Measurements from ENCODE around the gene ZFYVE28.

The ZFYVE28 gene

DNA sequence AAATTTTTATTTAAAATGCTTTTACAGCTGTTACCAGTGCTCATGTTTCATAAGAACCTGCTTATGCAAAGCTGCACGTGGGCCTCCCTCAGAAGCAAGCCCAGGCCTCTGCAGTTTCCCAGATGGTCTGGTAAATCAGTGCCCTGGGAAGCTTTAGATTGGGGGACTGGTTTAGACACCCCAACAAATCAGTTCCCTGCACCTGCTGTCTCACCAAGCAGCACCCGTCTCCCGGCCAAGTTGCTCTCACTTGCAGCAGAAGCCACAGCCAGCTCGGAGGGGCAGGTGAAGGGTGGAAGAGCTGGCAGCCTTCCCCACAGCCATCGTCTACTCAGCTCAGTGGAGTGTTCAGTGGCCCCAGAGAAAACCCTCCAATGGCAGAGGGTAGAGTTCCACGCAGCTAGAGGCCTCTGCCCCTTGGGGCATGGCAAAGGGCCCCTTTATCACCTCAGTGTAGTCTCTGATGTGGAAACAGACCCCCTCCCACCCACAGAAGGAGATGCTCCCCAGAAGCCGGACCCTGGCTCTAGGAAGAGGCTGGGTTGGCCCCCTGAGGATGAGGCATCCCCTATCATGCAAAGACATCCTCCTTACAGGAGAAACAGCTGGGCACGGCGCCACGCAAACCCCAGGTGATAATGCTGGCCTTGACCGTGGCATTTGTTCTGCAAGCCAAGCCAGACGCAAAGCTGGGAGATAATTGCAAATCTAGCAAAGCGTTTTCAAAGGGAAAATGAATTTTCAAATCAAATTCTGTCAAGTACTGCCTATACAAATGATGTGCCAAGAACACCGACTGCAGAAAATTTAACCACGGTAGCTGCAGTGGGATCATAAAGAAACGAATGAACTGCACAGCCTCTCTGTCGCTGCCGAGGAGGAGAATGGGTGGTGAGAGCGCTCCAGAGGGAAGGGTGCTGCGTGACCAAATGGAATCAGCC lies 51.9 kb downstream of the ZFYVE28 start:
- peak; percentile 18 for DNase-seq

DNA sequence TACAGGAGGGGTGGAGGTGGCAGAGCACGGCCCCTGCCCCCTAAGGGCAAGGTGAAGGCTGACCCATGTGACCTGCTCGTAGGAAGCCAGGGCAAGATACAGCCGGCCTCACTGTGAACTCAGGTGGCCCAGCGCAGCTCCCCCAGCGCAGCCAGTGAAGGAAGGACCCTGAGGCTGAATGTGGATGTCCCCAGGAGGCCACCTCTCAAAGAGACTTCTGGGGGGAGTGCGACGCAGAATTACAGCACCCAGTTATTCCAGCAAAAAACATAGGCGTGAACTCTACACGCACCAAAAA lies 52.6 kb downstream of the ZFYVE28 start:
- no peak for DNase-seq

DNA sequence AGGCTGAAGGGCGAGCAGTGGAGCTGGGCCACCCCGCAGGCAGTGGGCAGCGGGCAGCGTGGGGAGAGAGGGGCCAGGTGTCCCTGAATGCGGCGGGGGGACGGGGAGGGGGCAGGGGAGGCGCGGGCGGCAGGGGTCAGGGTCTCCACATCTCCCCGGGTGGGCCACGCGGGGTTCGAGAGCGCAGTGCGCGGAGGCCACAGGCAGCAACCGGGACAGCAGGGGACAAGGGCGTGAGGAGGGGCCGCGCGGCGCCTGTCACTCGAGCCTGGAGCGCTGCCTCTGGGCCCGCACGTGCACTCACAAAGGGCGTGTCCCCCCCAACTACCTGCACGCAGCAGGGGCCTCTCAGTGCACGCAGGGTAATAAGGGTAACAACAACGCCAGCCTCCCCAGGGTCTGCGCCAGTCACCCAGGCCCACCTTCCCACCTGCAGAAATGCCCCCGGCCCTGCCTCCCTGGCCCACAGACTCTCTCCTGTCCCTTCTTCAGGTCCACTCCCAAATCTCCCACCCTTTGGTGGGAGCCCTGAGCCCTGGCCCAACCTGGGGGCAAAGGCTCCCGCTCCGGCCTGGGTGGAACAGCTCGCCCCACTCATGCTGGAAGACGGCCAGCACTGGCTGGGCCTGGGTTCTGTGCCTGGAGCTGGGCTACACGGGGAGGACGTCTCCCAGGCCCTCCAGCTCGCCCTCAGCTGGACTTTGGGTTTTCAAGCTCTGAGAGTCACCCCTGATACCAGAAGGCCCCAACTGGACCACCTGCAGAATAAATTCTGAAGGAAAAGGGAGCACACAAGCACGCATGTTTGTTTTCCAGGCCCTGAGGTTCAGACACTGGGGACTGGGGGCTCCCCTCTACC lies 53.2 kb downstream of the ZFYVE28 start:
- no peak for DNase-seq

DNA sequence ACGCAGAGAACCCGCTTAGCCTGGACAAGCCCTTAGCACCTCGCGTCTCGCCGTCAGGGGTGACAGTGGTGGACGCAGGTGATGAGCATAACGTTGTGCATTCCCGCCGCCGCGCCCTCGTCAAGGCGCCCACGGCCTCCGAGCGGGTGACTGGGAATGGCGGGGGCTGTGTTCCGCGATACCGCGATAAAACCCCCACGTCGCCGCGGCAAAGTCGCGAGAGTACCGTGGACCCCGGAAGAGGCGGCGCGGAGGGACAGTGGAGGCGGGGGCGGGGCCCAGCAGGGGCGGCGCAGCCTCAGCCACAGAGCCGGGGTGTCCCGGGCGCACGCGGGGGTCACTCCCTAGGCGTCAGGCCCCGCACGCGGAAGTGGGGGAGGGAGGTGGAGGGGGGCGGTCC lies 53.8 kb downstream of the ZFYVE28 start:
- no peak for DNase-seq

DNA sequence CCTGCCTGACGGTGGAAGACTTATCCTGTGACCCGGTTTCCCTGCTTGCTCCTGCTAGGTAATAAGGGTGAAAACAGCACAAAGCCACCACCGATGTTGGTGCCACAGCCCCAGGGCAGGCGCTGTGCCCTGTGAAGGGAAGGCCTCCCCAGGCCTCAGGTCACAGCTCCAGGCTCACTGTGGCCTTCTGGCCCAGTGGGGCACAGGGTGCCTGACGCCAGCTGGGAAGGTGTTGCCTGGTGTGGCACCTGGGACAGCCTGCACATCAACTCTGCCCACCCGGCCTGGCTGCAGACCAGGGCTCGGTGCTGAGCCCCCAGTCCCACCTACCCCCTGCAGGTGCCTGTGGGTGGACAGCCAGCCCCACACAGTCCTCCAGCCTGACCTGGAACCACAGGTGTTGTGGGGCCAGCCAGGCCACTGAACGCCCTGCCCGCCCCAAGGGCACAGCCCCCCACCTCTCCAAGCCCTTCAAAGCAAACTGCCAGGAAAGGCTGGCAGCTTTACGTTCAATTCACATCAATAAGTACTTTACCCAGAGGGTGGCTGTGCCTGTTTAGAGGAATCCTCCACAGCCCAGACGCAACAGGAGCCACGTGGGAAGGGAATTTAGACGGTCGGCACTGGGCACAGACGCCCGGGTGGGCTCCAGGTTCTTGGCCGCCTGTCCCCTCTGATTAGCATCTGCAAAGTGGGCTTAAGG lies 54.3 kb downstream of the ZFYVE28 start:
- DNase-seq = no peak

DNA sequence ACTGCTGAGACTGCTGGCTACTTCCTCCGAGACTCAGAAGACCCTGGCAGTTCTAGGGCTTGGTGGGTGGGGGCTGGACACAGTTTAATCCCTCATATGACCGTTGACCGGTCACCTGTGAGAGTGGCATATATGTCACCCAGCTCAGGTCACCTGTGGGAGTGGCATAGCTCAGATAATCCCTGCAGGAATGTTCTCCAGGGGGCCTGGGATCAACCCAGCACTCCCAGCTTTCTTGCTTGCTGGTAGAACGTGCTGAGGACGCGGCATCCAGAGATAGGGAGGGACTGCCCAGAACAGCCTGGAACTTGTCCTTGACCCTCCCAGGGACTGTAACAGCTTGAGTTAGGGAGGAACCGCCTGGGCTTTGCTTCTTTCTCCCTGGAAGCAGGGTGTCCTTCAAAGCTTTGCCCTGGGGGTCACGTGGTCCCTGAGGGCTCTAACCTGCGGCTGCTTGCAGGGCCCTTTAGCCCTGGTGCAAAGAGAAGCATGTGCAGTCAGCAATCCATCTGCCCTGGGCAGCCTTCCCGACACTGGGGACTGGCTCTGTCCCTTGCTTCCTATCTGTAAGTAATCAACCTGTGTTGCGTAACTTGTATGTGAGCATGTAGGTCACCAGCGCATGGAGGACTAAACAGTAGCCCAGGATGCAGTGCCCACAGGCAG lies 55.3 kb downstream of the ZFYVE28 start:
- no peak for DNase-seq

DNA sequence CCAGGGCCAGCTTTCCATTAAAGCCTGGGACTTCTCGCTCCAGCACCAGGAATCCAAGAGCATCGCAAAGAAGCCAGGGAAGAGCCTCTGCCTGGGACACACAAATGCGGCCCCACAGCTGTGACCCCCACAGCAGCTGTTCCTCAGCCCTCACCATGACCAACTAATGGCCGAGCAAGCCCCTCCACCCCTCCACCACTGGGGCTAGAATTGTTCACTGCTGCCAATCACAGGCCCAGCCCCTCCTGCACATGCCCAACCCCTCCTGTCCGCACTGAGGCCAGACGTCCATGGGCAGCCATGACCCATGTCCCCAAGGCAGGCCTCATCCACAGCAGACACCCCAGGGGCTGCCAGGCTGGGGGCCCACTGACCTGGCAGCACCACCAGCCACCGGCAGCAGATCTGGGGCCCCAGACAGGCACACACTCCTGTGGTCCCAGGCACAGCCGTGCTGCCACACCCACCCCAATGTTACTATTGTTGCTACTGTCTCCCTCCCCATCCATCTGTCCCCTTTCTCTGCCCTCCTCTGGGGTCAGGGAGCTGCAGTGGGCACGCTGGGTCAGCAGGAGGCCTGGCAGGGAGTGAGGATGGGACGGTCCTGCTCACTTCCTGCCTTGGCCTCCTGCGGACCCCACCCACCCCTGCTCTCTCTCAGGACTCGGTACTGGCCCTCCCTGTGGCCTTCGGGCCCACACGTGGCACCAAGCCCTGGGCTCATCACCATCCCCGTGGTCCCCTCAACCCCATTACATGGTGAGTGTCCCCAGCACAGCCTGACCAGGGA lies 56.0 kb downstream of the ZFYVE28 start:
- no peak for DNase-seq

DNA sequence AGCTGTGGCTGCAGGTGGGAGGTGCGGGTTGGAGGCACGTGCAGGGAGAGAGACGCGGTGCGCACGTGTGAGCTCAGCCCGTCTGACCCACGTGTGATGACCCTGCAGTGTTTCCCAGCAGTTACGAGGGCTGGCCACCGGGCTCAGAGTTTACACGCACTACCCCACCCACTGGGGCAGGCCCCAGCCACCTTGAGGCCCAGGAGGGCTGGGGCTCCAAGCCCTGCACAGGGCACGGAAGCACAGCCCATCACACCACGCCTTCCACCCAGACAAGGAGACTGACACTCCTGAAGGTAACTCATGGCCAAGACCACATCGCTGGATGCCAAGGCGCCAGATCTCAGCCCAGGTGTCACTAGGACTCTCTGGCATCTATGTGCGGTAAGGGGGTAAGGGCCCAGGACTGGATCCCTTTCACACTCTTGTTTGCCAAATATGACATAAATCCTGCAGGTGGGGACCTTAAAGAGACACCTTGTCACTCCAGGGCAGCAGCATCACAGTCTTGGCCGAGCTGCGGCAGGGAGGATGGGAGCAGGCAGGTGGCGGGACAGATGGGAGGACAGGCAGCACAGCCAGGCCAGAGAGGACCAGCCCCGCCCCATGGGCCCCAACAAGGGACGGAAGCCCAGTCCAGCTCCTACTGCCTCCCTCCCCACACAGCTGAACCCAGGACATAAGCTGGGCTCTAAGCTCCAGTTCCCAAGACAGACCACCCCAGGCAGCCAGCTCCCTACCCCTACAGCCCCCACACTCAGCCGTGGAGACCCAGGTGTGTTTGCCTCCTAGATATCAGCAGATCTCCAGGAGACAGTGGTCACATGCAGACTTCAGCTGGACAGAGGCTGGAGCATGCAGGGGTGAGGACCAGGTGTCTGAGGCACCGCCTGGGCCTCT lies 56.8 kb downstream of the ZFYVE28 start:
- DNase-seq = no peak

DNA sequence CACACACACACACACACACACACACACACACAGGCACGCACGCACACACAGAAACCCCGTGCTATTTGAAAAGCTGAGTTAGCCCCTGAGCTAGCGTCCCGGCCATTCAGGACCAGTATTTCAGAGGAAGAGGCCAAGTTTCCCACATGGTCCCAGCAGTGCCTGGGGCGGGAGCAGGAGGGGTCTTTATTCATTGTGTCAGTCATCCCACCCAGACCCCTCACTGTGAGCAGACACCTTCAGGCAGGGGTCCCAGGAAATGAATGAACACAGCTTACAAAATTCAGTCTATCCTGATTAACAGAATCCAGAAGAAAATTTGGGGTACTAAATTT lies 58.1 kb downstream of the ZFYVE28 start:
- no peak for DNase-seq

DNA sequence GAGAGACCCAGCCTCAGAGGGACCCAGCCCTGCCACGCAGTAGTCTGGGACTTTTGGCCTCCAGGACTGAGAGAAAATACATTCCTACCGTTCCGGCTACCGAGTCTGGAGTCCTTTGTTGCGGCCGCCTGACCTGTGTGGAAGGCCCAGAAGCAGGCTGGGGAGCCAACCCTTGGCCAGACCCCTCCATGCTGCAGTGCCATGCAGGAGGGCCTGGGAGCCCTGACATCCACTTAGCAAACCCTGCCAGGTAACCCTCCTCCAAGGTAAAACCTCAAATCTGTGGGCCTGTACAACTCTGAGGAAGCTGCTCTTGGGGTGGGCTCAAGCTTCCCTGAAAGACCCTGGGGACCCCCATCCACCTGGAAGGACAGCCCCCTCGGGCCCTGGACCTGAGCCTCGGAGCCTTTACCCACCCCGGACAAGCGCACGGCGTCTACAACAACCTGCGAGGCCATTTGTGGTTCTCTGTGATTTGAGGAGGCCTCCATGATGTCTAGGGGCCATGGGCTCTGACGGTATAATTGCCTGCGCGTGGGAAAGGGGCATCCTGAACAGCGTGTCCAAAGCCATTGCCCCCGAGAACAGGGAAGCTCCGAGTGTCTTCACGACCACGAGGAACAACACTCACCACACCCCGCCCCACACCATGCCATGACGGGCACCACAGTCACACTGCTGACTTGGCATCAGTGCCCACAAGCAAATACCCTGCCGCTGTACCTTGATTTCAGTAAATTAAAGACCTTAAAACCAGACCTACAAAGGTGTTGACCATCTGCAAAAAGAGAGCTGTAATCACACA lies 58.7 kb downstream of the ZFYVE28 start:
- DNase-seq = no peak

DNA sequence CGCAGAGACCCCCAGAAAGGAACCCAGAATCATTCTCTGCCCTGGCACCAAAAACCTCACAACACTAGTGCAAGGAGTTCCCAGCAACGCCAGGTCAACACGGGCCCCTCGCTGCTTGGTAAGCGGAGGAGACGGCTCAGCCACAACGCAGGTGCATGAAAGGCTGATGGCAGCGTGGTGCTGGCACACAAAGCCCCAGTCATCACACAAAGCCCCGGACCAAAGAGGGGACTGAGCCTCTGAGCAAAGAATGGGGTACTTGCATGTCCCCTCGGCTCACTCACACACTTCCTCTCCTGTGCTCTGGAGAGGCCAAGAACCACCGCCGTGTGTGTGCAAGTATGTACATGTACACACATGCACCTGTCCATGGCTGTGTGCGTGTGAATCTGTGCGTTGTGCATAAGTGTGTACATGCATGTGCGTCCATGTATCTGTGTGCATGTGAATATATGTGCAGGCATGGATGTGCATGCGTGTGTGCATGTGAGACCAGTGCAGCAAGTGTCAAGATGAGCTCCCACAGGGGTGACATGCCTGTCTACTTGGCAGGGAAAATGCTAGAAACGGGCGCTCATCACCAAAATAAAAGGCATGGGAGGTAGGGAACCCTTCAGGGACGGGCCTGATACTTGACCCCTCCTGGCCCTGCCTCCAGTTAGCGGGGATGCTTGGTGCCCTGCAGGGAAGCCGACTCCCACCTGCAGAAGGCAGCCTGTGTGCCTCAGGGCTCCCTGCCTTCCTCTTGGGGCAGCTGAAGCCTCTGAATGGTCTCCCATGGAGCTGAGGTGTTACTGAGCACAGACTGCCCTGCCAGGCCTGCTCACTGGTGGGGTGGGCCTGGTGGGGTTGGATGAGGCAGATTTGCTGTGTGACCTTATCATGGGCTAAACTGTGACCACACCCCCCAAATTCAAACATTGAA lies 60.4 kb downstream of the ZFYVE28 start:
- DNase-seq = no peak

DNA sequence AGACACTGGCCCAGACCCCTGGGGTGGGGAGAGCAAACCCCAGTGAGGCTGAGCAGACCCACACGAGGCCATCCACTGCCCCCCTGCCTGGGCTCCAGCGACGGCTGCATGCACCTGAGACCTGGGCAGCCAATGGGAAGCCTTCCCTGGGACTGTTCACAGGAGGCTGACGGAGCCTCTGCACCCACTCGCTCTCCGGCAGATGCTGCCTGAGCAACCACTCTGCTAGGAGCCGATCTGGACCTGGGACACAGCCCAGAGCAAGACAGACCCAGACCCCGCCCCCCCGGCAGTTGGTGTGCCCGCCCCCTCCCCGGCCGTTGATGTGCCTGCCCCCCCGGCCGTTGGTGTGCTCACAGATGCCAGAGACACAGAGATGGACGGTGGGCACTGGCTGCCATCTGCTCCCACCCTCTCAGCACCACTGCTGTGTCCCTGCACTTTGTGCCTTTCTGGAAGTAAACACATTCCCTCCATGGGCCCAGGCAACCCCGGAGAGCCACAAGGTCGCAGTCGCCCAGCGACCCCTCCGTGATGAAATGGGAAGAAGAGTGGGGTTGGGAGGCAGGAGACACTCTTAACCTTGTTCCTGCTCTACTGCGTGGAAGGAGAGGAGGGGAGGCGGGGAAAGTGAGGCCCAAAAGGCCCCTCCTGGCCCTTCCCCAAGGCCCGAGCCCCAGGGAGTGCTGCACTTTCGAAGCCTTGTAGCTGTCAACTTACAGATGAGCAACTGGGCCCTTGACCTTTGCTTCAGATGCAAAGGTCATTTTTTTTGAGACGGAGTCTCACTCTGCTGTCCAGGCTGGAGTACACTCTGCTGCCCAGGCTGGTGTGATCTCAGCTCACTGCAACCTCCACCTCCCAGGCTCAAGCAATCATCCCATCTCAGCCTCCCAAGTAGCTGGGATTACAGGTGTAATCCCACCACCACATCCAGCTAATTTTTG lies 62.0 kb downstream of the ZFYVE28 start:
- DNase-seq = no peak

DNA sequence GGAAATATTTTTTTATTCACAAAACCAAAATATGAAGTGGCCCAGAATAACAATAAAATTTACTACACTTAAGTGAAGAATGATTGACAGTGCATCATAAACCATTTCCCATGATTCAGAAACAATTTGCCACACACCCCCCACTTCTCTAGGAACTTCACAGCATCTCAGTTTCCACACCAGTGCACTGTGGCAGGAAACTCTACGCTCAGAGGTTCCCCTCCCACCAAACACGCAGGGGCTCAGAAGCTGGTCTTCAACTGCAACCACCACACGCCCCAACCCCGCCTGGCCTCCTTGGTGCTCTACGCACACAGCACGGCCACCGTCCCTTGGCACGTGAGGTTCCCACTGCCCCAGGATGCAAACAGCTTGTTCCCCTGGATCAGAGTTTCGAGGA lies 63.7 kb downstream of the ZFYVE28 start:
- DNase-seq = no peak

DNA sequence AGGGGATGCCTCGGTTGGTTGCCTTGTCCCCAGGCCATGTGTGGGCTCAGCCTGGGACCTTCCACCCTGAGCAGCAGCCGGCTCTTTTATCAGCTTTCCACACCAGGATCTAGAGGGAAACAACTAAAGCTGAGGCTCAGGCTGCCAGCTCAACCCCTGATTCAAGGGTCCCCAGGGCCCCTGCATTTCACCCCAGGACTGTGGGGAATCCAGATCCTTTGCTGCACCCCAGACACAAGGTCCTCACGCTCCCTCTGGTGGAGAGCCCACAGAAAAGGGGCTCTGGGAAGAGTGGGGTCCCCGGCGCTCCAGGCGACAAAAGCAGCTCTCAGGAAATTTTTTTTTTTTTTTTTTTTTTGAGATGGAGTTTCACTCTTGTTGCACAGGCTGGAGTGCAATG lies 64.3 kb downstream of the ZFYVE28 start:
- DNase-seq = no peak

DNA sequence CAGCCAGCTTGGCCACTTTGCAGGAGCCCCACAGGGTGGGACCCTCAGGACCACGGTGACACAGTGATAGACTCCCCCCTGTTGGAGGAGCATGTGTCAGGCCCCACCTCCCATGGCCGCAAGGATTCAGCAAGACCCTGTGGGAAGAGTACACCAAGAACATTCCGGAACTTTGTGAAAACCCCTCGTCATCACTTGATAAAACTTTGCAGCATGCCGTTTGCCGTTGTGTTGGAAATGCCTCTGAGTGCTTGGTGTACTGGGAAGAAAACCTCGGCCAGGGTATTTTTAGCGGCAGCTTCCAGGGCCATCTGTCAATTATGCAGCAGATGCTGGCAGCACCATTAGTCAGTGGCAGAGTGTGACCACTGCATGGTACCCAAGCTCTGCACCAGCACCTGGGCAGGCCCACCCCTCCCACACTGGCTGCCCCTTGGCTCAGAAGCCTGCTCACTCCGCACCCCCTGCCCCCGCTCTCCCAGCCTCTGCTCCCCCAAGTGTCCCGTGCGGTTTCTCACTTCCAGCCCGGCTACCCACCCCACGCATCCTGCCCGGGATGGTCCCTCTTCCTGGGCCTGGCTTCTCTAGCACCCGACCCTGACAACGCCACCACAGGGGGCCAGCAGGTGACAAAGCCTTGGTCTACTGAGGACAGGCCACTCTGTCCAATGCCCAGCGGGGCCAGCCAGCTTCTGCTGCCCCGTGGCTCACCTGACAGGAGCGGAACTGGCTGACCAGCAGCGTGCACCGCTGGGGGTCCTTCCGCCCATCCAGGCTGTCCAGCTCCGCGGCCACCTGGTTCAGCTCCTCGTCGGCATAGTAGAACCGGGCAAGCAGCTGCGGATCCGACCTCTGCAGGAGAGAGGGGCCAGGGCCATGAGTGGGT lies 65.0 kb downstream of the ZFYVE28 start:
- DNase-seq = no peak

DNA sequence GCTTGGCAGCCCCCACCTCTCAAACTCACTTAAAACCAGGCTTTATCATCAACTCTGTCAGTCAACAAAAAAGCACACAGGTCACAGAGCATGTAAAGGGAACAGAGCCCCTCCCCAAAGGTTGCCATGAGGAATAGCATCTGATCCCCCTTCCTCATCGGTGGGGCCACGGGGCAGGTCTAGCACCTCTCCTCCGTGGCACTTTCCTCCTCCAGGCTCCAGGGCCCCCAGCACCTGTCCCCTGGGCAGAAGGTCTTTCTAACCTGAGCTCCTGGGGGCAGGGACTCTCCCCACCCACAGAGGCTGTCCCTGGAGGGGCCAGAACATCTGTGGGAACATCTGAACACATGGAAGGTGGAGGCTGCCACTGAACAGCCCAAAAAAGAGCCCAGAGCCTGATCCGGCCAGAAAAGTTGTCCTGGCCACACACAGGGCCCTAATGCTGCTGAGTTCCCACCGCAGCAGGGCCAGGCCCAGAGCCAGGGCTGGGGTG lies 65.7 kb downstream of the ZFYVE28 start:
- DNase-seq = no peak

DNA sequence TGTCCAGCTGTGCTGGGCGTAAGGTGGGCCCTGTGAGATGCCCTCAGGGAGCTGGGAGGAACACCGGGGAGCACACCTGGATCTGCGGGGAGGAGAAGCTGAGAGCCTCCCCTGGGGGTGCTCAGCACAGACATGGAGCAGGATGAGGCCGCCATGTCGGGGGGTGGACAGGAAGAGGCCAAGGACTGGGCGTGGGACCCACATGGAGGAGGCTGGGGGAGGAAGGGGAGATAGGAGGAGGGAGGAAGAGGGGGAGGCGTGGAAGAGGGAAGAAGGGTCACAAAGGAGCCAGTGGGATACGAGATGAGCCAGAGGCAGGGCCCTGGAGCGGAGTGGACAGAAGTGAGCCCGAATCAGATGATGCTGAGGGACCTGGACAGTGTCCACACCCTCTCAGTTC lies 66.3 kb downstream of the ZFYVE28 start:
- no peak for DNase-seq

Data from DMS79 (cell line).